T-helper 22 cell (primary cell): ENCODE results near the gene NPIPB6.
"Not testable (repeated sequence)": the region's sequence is repeated elsewhere in the genome, so short reads cannot be mapped to it uniquely, and the experiment has no call there.

ENCODE experiments used
- DNase-seq: peaks from one replicate; pipeline ENCODE4 v3.0.0-alpha.2; 2020; ENCODE audit warnings: low read depth

Gene NPIPB6

DNA sequence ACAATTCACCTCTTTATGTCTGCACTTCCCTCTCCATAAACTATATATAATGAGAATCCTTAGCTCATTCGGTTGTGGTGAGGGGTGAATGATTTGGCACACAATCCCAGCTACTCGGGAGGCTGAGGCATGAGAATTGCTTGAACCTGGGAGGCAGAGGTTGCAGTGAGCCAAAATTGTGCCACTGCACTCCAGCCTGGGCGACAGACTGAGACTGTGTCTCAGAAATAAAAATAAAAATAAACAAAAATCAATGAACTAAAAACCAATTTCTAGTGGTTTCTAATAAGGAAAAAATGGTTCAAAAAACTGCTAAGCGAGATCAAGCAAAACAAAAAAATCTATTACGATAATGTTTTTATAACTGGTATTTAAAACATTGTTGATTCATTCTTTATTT, at the start of gene NPIPB6:
NPIPB6 (minus strand) TSS at position 101 of the 400 bp plus-strand sequence. CDS start 686 bp downstream, outside the sequence.
- DNase-seq: not testable (repeated sequence)

GRCh38 chr16:28403220-28404072, 40.1 kb upstream of the NPIPB6 start, which contains the start of gene EIF3CL:
EIF3CL (minus strand) TSS chr16:28403841; CDS start chr16:28403618, 223 bp downstream.
- not testable (repeated sequence) for DNase-seq

GRCh38 chr16:28392054-28392453, 28.7 kb upstream of the NPIPB6 start:
- not testable (repeated sequence) for DNase-seq

DNA sequence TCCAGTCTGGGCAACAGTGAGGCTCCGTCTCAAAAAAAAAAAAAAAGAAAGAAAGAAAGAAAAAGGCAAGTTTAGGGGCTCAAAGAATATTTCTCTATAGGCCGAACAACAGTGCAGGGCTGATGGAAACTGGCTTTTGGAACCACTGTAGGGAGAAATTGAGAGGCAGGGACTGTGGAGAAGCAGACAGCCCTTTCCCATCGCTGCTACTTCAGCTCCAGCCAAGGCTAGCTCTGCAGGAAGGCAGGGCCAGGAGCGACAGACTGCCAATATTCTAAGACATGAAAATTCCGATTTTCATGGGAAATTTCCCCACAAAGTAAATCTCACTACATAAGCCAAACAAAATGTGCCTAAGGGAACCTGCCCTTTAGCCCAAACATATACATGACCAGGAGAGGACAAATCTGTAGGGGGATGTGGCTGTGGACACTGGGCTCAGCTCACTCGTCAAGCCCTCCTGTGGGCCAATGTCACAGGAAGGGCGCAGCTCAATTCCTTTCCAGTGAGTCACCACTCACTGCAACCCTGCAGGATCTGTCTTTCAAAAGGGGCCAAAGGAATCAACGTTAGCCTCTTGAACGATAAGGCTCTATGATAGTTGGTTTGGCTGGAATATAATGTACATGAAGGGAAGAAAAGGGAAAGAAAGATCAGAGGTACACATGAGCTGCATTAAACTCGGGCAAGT, 19.0 kb upstream of the NPIPB6 start:
- not testable (repeated sequence) for DNase-seq

DNA sequence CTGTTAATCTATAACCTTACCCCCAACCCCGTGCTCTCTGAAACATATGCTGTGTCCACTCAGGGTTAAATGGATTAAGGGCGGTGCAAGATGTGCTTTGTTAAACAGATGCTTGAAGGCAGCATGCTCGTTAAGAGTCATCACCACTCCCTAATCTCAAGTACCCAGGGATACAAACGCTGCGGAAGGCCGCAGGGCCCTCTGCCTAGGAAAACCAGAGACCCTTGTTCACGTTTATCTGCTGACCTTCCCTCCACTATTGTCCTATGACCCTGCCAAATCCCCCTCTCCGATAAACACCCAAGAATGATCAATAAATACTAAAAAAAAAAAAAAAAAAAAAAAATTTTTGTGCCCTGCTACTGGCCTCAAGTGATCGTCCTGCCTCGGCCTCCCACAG, 14.5 kb upstream of the NPIPB6 start:
- DNase-seq: not testable (repeated sequence)

GRCh38 chr16:28377108-28377625, 13.9 kb upstream of the NPIPB6 start:
- DNase-seq: not testable (repeated sequence)

DNA sequence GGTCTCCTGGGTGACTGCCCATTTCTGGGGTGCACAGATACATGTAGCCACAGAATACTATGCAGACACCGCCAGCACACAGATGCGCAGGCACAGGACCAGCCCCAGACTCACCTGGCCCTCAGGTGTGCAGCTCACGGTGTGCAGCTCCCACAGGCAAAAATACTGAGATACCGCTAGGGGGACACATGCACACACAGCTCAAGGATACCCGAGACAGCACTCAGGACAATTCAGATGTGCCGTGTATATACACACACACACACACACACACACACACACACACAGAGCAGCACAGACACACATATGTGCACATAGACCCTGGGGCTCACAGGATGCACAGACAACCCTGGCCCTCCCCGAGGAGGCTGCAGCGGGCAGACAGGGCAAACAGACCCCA, 11.8 kb upstream of the NPIPB6 start:
- DNase-seq: not testable (repeated sequence)

DNA sequence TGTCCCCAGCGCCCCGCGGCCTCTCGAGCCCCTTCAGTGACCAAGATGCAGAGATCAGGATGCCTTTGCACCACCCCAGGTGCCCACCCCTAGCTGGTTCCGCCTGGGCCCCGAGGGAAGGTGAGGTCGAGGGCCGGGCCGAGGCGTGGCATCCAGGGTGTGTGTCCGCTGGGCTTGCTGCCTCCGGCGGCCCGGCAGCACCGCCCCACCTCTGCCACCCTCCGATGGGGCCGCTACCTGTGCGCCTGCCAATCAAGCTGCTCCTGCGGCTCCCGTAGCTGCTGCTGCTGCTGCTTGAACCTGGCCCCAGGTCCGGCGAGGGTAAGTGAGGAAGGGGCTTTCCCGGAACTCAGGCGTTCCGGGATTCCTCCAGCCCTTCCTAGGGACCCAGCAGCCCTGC, 11.0 kb upstream of the NPIPB6 start:
- not testable (repeated sequence) for DNase-seq

DNA sequence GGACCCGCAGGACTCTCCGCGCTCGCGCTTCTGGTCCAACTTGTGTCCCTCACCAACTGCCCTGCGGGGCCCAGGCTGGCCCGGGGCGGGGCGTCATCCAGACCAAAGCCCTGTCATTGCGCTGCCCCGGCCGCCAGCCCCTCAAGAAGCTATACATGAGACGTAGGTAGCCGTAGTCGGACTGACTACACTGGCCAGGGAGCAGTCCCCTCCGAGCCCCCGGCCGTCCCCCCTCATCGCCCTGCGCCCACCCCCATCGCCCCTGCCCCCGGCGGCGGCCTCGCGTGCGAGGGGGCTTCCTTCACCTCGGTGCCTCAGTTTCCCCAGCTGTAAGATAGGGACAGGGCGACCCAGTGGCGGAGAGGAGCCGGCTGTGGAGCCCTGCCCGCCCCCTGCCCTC, 4.6 kb upstream of the NPIPB6 start:
- DNase-seq: not testable (repeated sequence)

DNA sequence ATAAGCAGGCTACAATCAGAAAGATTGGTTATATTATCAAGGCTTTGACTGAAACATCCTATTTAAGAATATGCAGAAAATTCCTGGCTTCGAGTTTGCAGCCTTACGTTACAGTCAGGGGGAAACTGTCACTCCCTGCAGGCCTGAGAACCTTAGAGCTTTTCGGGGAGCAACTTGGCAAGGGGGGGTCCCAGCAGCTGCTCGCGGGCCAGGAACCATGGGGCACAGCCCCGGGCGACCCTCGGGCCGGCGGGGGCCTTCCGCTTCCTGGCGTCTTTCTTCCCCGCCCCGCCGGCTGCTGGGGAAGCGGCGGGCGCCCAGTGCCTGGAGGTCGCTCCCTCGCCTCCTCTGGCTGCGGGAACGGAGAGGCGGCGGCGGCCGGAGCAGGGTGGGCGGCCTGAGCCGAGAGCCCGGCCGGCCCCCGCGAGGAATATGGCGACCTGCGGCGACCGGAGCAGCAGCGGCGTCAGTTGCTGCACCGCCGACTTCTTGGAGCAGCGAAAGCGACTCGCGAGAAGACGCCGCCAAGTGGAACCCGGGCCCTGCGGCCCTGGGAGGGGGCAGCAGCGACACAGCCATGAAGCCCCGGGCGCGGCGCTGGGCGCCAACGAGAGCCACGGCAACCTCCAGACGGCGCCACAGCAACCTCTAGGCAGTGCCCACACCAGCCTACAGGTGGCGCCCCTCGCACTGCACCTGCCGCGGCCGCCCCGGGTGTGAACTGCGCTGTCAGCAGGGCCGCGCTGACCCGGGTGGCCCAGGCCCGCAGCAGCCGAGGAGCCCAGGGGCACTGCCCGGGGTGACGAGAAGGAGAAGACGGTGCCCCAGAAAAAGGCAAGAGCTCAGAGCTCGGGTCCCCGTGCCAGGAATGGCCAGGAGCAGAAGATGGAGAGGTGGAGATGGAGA, 1.2 kb upstream of the NPIPB6 start:
- not testable (repeated sequence) for DNase-seq

DNA sequence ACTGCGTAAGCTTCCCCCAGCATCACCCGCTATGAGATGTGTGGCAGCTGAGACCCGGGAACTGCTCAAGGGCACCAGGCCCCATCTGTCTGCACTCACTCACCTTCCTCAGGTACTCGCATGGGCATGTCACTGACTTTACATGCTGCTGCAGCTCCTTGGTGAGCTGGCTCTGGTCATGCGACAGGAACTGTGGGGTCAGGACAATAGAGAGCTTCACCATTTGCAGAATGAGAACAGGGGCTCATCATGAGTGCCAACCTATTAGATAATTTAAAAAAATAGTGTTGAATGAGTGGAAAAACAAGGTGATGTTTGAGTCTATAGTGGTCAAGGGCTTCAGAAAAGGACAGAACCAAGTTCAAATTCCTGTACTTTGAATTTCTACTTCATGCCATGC, 708 bp downstream of the NPIPB6 start:
- DNase-seq: not testable (repeated sequence)

DNA sequence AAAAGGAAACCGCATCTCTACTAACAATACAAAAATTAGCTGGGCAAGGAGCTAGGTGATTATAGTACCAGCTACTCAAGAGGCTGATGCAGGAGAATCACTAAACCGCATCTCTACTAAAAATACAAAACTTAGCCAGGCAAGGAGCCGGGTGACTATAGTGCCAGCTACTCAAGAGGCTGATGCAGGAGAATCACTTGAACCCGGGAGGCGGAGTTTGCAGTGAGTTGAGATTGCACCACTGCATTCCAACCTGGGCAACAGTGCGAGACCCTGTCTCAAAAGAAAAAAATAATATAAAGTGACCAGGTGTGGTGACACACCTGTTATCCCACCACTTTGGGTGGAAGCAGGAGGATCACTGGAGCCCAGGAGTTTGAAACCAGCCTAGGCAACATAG, 25.1 kb downstream of the NPIPB6 start:
- DNase-seq: not testable (repeated sequence)

DNA sequence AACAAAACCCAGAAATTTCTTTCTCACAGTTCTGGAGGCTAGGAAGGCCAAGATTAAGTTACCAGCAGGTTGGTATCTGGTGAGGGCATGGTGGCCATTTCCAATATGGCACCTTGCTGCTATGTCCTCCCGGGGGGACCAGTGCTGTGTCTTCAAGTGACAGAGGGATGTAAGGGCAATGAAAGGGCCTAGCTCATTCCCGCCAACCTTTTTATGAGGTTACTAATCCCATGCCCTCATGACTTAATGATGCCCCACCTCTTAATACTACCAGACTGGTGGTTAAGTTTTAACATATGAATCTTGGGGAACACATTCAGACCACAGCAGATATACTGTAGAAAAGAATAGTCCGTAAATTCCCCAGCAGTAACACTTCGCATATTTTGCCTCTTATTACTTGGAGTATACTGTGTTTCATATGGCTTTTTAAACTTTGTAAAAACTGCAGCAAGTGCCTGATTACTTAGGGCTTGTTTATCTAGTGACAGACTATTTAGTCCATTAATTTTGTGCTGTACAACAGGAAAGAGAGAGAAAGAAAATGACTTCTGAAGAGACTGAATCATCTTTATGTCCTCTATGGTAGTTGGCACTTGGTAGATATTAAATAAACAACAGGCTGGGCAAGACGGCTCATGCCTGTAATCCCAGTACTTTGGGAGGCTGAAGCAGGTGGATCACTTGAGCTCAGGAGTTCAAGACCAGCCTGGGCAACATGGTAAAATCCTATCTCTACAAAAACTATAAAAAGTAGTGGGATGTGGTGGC, 26.2 kb downstream of the NPIPB6 start:
- not testable (repeated sequence) for DNase-seq

GRCh38 chr16:28335678-28336077, 27.6 kb downstream of the NPIPB6 start:
- not testable (repeated sequence) for DNase-seq

DNA sequence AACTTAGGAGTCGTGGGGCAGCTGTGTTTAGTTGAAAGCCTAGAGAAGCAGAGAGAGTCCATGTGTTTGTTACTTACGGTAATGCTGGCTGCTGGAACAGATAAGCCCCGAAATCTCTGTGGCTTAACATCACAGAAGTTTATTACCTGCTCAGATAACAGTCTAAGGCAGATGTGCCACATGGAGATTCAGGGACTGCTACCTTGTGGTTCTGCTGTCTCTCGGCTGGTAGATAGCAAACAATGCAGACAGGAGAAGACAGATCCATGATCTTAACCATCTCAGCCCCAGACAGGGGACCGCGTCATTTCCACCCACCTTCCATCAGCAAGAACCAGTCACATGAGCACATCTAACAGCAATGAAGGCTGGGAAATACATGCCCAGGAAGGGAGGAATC, 30.7 kb downstream of the NPIPB6 start:
- DNase-seq: not testable (repeated sequence)

- not testable (repeated sequence) for DNase-seq
Measured at GRCh38 chr16:28330981-28331380, 32.3 kb downstream of the NPIPB6 start.

- DNase-seq: not testable (repeated sequence)
Measured at GRCh38 chr16:28330232-28330631, 33.1 kb downstream of the NPIPB6 start.

DNA sequence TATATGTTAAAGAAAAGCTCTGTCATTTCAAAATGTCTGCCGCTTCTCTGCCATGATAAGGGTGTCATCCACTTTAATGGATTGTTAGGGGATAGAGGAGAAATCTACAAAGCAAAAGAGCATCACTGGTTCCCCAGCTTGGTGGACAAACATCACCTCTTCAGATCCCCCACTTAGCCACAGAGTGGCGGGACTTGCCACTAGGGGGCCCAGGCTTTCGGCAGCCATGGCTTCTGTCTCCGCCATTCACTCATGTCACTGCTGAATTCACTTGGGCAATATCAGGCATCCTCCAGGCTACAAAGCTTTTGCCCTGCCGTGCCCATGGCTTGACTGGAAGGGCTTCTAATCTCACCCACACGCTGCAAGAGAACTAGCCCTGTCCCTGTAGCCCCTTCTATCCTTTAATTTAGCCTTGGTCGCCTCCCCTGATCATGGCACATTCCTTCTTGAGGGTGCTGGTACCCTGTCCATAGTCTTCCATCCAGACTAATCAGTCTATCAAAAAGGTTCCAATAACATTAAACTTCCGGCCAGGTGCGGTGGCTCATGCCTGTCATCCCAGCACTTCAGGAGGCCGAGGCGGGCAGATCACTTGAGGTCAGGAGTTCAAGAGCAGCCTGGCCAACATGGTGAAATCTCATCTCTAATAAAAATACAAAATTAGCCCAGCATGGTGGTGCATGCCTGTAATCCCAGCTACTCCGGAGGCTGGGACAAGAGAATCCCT, 36.3 kb downstream of the NPIPB6 start:
- DNase-seq: no peak

GRCh38 chr16:28324887-28325279, 38.4 kb downstream of the NPIPB6 start:
- no peak for DNase-seq

DNA sequence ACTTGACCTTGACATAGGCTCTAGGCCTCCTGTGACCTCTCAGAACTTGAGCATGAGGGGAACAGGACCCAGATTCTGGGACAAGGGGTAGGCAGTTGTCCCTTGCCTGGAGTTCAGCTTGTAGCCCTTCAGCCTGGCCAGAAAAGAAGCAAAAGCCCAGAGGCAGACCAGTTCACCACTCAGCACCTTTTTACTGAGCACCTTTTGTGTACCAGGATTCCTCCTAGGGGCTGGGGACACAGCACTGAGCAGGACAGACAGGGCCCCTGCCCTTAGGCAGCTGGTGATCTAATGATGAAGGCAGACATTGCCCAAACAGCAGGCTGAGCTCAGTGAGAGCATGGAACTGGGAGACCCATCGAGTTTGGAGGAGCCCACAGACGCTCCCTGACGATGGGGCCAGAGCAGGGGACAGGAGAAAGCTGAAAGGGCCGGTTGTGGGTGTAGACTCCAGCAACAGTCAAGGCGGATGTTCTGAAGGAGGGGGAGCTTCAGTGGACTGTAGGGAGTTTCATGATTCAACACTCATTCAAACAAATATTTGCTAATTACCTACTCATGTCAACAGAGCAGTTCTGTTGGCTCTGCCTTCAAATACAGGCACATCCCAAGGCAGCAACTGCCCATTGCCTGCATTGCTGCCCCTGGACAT, 38.9 kb downstream of the NPIPB6 start:
- DNase-seq: no peak
